Measurements from ENCODE around the gene TPRKB. TPM values are rescaled to one million over a fixed set of nuclear protein-coding genes. Genes with fewer than 3 reads are reported as not detected.

The TPRKB gene
- total RNA-seq, 1 experiment from 2014 or later: 44.7 TPM

DNA sequence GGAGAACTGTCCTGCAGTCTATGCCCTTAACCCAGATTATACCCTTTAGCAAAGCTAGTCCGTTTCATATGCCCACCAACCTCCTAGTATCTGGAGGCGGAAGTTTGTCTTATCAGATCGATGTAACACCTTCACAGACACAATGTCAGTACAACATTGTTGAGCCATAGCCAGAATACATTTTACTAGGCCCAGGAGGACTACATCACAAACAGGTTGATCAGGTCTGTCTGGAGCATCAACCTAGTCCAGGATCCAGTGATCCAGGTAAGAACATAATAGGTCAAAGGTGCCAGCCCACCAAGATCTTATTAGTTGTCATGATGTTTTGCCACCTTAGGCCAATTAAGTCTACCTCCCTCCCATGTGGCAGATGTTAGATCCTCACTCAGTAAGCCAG lies 2.0 kb upstream of the TPRKB start:
- Mint-ChIP-seq H3K27ac (no peak overlapping the region), H3K27me3 (ENCODE audit: low read depth) (peaks cover 58% of the 10 kb centered on the region), H3K9me3 (peaks cover 10% of the 10 kb centered on the region in 2 experiments), H3K36me3 (ENCODE audit: insufficient read depth in 1 of 3, low read depth in 3 of 3) (peaks cover 8 to 15% (median 9%) of the 10 kb centered on the region in 3 experiments), H3K4me3 (peak overlapping the region in 1 of 2 experiments; percentile 36; a peak in 1 of 5 replicates), H3K4me1 (peaks cover 5 to 8% of the 10 kb centered on the region in 2 experiments)
- Histone ChIP-seq H3K9me3 (ENCODE audit: control insufficient read depth, low read depth, low read length) (no peaks in the 10 kb centered on the region), H3K4me1 (ENCODE audit: insufficient read depth, low read length) (no peaks in the 10 kb centered on the region), H2AFZ (ENCODE audit: low read length) (no peak overlapping the region), H2BK5ac (ENCODE audit: insufficient read length, low read length) (no peak overlapping the region), H3K79me2 (ENCODE audit: insufficient read depth, low read length) (no peaks in the 10 kb centered on the region; the same call in 1 of the 2 replicates), H3K9ac (ENCODE audit: extremely low read depth, insufficient read length, low read length) (no peak overlapping the region), H3T11ph (ENCODE audit: low read length) (no peak overlapping the region), H3K14ac (ENCODE audit: insufficient read depth, low read length) (no peak overlapping the region), H2BK20ac (ENCODE audit: low read depth, low read length, poor library complexity, severe bottlenecking) (no peak overlapping the region), H3K27me3 (ENCODE audit: insufficient read depth, low read length) (peaks cover 13% of the 10 kb centered on the region), H4K20me1 (ENCODE audit: control insufficient read depth, insufficient read depth, insufficient read length) (no peaks in the 10 kb centered on the region), H3K27ac (ENCODE audit: insufficient read length, low read depth, low read length) (no peak overlapping the region), H3K23ac (ENCODE audit: insufficient read length, low read depth, low read length) (no peak overlapping the region), H3K23me2 (ENCODE audit: insufficient read length, low read depth, low read length, poor library complexity, severe bottlenecking) (peaks cover 7% of the 10 kb centered on the region), H2AK5ac (ENCODE audit: insufficient read length, low read length) (no peak overlapping the region), H2BK12ac (ENCODE audit: insufficient read length, low read depth, low read length) (no peak overlapping the region), H2BK15ac (ENCODE audit: low read depth, low read length) (no peak overlapping the region), H3K18ac (ENCODE audit: insufficient read length, low read depth, low read length) (no peak overlapping the region), H3K79me1 (ENCODE audit: insufficient read depth, low read depth, low read length, poor library complexity, severe bottlenecking) (no peaks in the 10 kb centered on the region), H3K56ac (ENCODE audit: insufficient read length, low read depth, low read length) (no peak overlapping the region), H4K5ac (ENCODE audit: insufficient read length, low read depth, low read length) (no peak overlapping the region), H3K4me2 (ENCODE audit: insufficient read depth, insufficient read length, low read length) (no peak overlapping the region), H3K4ac (ENCODE audit: low read depth, low read length) (no peak overlapping the region), H4K8ac (replicated peaks; ENCODE audit: insufficient read length, low read depth, low read length) (peak overlapping the region; percentile 97), H4K91ac (ENCODE audit: insufficient read length, low read depth, low read length) (no peak overlapping the region), H2BK120ac (ENCODE audit: low read depth, low read length, poor library complexity, severe bottlenecking) (no peak overlapping the region)
- no CpG with 5 or more reads among the region's 3 CpGs for WGBS (ENCODE audit: extremely low coverage, insufficient read length, low lambda C conversion rate)
- no peak for DNase-seq
- no peak for TF ChIP-seq CTCF (conservative IDR thresholded peaks at IDR 0.05)

Data from H9 (cell line).